GM12875 (cell line): ENCODE results near the gene SLC7A14.

Experiments used
- H3K4me3 ChIP-seq: one replicate; pipeline ENCODE4 v1.5.1; 2011; ENCODE audit warnings: low read depth, low read length, control low read depth
- TF ChIP-seq, protein P1 (sequence below): IDR thresholded peaks from 2 replicates; pipeline ENCODE4 v1.5.1; 2011; ENCODE audit warnings: low read depth, mild to moderate bottlenecking, control low read depth, inconsistent platforms, low read length, moderate library complexity, borderline replicate concordance; ENCODE audit not compliant: insufficient read depth

Gene SLC7A14

GRCh38 chr3:170560717-170561382 lies 25.0 kb downstream of the SLC7A14 start:
- TF ChIP-seq, protein P1, sequence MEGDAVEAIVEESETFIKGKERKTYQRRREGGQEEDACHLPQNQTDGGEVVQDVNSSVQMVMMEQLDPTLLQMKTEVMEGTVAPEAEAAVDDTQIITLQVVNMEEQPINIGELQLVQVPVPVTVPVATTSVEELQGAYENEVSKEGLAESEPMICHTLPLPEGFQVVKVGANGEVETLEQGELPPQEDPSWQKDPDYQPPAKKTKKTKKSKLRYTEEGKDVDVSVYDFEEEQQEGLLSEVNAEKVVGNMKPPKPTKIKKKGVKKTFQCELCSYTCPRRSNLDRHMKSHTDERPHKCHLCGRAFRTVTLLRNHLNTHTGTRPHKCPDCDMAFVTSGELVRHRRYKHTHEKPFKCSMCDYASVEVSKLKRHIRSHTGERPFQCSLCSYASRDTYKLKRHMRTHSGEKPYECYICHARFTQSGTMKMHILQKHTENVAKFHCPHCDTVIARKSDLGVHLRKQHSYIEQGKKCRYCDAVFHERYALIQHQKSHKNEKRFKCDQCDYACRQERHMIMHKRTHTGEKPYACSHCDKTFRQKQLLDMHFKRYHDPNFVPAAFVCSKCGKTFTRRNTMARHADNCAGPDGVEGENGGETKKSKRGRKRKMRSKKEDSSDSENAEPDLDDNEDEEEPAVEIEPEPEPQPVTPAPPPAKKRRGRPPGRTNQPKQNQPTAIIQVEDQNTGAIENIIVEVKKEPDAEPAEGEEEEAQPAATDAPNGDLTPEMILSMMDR = no peak
- no peak overlapping the region for H3K4me3 ChIP-seq

DNA sequence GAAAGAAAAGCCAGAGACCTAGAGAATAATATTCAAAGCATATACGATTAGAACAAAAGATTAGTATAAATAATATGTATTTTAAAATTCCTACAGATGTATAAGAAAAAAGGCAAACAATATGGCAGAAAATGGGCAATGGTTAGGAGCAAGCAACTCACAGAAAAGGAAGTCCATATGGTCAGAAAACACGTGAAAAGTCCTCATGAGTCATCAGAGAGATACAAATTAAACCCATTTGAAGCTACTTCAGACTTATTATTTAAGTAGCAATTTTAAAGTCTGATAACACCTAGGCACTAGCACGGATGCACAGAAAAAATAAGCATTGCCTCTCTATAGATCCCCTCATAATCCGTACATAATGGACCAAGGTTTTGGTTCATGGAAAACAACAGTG lies 25.6 kb downstream of the SLC7A14 start:
- no peak overlapping the region for H3K4me3 ChIP-seq
- TF ChIP-seq, protein P1 = no peak

GRCh38 chr3:170558427-170558826 lies 27.4 kb downstream of the SLC7A14 start:
- TF ChIP-seq, protein P1 = no peak
- H3K4me3 ChIP-seq = no peak overlapping the region

- TF ChIP-seq, protein P1 = no peak
- H3K4me3 ChIP-seq = no peak overlapping the region
These were observed 30.5 kb downstream of the SLC7A14 start for GRCh38 chr3:170555329-170555728.

GRCh38 chr3:170553788-170554757 lies 31.8 kb downstream of the SLC7A14 start:
- TF ChIP-seq, protein P1 = no peak

DNA sequence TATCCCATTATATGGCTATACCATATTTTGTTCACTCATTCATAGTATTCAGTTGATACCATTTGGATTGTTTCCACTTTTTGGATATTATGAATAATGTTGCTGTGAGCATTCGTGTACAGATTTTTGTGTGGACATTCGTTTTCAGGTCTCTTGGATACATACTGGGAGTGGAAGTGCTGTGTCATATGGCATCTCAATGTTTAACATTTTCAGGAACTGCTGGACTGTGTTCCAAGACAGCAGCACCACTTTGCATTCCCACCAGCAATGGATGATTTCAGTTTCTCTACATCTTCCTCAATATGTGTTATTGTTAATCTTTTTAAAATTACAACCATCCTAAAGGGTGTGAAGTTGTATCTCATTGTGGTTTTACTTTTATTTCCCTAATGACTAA lies 34.6 kb downstream of the SLC7A14 start:
- TF ChIP-seq, protein P1 = no peak

More at GRCh38 chr3:170553788-170554757, 31.8 kb downstream of the SLC7A14 start:
- no peak overlapping the region for H3K4me3 ChIP-seq

More for the DNA sequence above, 34.6 kb downstream of the SLC7A14 start:
- no peak overlapping the region for H3K4me3 ChIP-seq
